Measurements from ENCODE around the gene WDR86.

The WDR86 gene

GRCh38 chr7:151390598-151391357 lies 19.1 kb downstream of the WDR86 start:
- DNase-seq (ENCODE audit: low spot score in 2 of 2) (no peak), ATAC-seq (ENCODE audit: low read depth) (no peak)
- Mint-ChIP-seq H3K4me3 (no peak overlapping the region), H3K4me1 (peaks cover 7% of the 10 kb centered on the region), H3K9me3 (no peaks in the 10 kb centered on the region), H3K36me3 (no peaks in the 10 kb centered on the region), H3K27ac (no peak overlapping the region), H3K27me3 (peaks cover 25% of the 10 kb centered on the region)

GRCh38 chr7:151389768-151390597 lies 19.9 kb downstream of the WDR86 start:
- Mint-ChIP-seq H3K36me3 (no peaks in the 10 kb centered on the region), H3K4me1 (peaks cover 7% of the 10 kb centered on the region), H3K27me3 (peaks cover 25% of the 10 kb centered on the region), H3K4me3 (no peak overlapping the region), H3K27ac (no peak overlapping the region), H3K9me3 (no peaks in the 10 kb centered on the region)
- DNase-seq (ENCODE audit: low spot score in 2 of 2) (no peak), ATAC-seq (ENCODE audit: low read depth) (no peak)

- H3K4me3 Mint-ChIP-seq = no peak overlapping the region
- ATAC-seq (ENCODE audit: low read depth) (no peak), DNase-seq (ENCODE audit: low spot score in 2 of 2) (no peak)
- H3K9me3 Mint-ChIP-seq = no peaks in the 10 kb centered on the region
- no peak overlapping the region for H3K27ac Mint-ChIP-seq
- H3K36me3 Mint-ChIP-seq = no peaks in the 10 kb centered on the region
- peaks cover 25% of the 10 kb centered on the region for H3K27me3 Mint-ChIP-seq
- peaks cover 7% of the 10 kb centered on the region for H3K4me1 Mint-ChIP-seq
Observed at GRCh38 chr7:151389096-151389767, 20.6 kb downstream of the WDR86 start.

DNA sequence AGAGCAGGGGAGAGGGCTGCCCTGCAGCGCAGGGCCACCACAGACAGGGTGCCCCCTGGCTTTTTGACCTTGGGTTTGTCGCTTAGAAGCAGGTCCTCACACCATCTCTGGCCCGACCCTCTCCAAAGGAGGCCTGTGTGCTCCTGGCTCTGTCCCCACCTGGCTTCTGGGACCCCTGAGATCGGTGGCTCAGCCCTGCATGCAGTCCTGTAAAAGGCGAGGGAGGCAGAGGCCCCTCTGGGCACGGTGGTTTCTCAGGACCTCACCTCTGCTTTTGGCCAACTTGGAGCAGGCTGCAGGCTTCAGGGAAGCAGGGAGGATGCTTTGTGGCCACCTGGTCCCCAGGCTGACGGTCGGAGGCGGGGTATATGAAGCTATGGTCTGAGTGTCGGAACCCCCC lies 21.4 kb downstream of the WDR86 start:
- no peak for DNase-seq (ENCODE audit: low spot score in 2 of 2)
- no peak overlapping the region for H3K27ac Mint-ChIP-seq
- H3K9me3 Mint-ChIP-seq = no peaks in the 10 kb centered on the region
- peaks cover 25% of the 10 kb centered on the region for H3K27me3 Mint-ChIP-seq
- H3K36me3 Mint-ChIP-seq = no peaks in the 10 kb centered on the region
- ATAC-seq (ENCODE audit: low read depth) = no peak
- H3K4me3 Mint-ChIP-seq = no peak overlapping the region
- H3K4me1 Mint-ChIP-seq = peaks cover 7% of the 10 kb centered on the region

GRCh38 chr7:151388007-151388297 lies 21.9 kb downstream of the WDR86 start:
- no peak for ATAC-seq (ENCODE audit: low read depth)
- peaks cover 7% of the 10 kb centered on the region for H3K4me1 Mint-ChIP-seq

GRCh38 chr7:151387161-151388006 lies 22.5 kb downstream of the WDR86 start:
- DNase-seq (ENCODE audit: low spot score in 2 of 2) (no peak), ATAC-seq (ENCODE audit: low read depth) (no peak)
- no peaks in the 10 kb centered on the region for H3K36me3 Mint-ChIP-seq
- H3K4me1 Mint-ChIP-seq = peaks cover 9% of the 10 kb centered on the region
- H3K9me3 Mint-ChIP-seq = no peaks in the 10 kb centered on the region
- H3K4me3 Mint-ChIP-seq = no peak overlapping the region
- no peak overlapping the region for H3K27ac Mint-ChIP-seq
- H3K27me3 Mint-ChIP-seq = peaks cover 20% of the 10 kb centered on the region

More at GRCh38 chr7:151388007-151388297, 21.9 kb downstream of the WDR86 start:
- Mint-ChIP-seq H3K27ac (no peak overlapping the region), H3K4me3 (no peak overlapping the region), H3K36me3 (no peaks in the 10 kb centered on the region), H3K27me3 (peaks cover 21% of the 10 kb centered on the region), H3K9me3 (no peaks in the 10 kb centered on the region)
- no peak for DNase-seq (ENCODE audit: low spot score in 2 of 2)

GRCh38 chr7:151386301-151387160 lies 23.3 kb downstream of the WDR86 start:
- DNase-seq (ENCODE audit: low spot score in 2 of 2) (no peak), ATAC-seq (ENCODE audit: low read depth) (no peak)
- H3K4me1 Mint-ChIP-seq = peaks cover 13% of the 10 kb centered on the region
- H3K36me3 Mint-ChIP-seq = no peaks in the 10 kb centered on the region
- no peak overlapping the region for H3K27ac Mint-ChIP-seq
- no peak overlapping the region for H3K4me3 Mint-ChIP-seq
- no peaks in the 10 kb centered on the region for H3K9me3 Mint-ChIP-seq
- peaks cover 24% of the 10 kb centered on the region for H3K27me3 Mint-ChIP-seq

GRCh38 chr7:151385626-151386300 lies 24.1 kb downstream of the WDR86 start:
- Mint-ChIP-seq H3K4me1 (peaks cover 17% of the 10 kb centered on the region), H3K27me3 (peaks cover 19% of the 10 kb centered on the region), H3K9me3 (no peaks in the 10 kb centered on the region), H3K27ac (no peak overlapping the region), H3K36me3 (no peaks in the 10 kb centered on the region), H3K4me3 (no peak overlapping the region)
- DNase-seq (ENCODE audit: low spot score in 2 of 2) (no peak), ATAC-seq (ENCODE audit: low read depth) (no peak)

DNA sequence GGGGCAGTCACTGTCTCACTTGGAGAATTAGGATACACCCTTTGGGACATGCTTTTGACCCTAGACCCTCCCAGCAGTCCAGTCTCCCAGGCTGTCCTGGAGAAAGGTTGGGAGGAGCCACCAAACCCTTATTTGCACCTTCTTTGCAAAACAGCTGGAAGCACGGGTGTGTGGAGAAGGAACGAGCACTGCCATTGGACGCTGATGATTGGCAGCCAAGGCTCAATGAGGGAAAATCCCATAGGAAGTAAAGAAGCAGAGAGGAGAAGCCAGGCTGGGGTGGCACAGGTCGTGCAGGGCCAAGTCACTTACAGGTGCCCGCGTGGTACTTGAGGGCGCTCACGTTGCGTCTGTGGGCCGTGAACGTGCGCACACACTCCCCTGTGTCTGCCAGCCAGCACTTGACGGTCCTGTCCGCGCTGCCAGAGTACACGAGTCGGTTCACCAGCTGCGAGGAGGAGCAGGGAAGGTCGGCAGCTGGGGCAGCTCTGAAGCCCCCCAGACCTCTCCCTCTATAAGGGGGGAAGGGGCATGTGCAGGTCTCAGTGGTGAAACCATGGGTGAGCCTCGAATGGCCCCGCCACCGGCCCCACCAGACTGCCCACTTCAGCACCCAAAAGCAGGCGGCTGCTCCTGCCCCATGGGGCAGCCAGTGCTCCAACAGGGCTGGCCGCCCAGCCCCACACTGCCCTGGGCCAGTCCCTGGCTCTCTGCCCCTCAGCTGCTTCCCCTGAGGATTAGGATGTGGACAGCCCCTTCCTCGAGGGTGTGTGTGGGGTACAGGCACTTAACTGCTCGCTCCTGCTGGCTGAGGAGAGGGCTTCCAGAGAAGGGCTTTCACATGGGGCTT lies 24.8 kb downstream of the WDR86 start:
- H3K4me1 Mint-ChIP-seq = peaks cover 14% of the 10 kb centered on the region

GRCh38 chr7:151384352-151384697 lies 25.5 kb downstream of the WDR86 start:
- no peaks in the 10 kb centered on the region for H3K9me3 Mint-ChIP-seq
- DNase-seq (ENCODE audit: low spot score in 2 of 2) = no peak
- peaks cover 8% of the 10 kb centered on the region for H3K27me3 Mint-ChIP-seq

More for the DNA sequence above, 24.8 kb downstream of the WDR86 start:
- H3K4me3 Mint-ChIP-seq = no peak overlapping the region
- no peak overlapping the region for H3K27ac Mint-ChIP-seq
- no peak for ATAC-seq (ENCODE audit: low read depth)
- H3K36me3 Mint-ChIP-seq = no peaks in the 10 kb centered on the region
- no peak for DNase-seq (ENCODE audit: low spot score in 2 of 2)
- no peaks in the 10 kb centered on the region for H3K9me3 Mint-ChIP-seq
- H3K27me3 Mint-ChIP-seq = peaks cover 14% of the 10 kb centered on the region

DNA sequence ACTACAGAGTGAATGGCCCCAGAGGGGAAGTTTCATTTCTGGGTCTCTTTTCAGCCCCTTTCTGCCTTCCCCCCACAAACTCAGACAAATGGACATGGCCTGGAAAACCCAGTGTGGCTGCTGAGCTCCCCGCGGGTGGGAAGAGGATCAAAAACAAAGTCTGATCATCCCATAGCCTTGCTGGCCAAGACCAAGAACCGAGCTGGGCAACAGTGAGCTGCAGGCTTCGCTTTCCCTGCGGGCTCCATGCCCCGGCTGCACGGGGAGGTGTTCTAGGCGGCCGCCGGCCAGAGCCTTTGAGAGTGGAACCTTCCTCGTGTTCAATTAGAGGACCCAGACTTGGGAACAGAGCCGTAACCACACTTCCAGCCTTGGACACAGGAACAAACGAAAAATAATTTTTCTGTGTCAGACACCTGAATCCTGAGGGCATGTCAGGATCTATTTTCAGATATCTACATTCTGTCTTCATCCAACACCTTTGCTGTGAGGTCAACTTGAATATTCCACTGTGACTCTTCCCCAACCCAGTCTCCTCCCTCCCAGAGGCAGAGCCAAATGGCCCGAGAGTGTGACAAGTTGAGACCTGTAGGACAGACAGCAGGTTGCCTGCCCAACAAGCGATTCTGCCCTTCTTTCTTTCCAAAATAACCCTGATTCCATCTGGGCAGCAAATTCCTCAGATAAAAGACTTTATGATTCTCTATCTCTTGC lies 26.0 kb downstream of the WDR86 start:
- H3K4me3 Mint-ChIP-seq = no peak overlapping the region
- H3K36me3 Mint-ChIP-seq = peaks cover 3% of the 10 kb centered on the region
- H3K9me3 Mint-ChIP-seq = no peaks in the 10 kb centered on the region
- DNase-seq (ENCODE audit: low spot score in 2 of 2) = no peak
- H3K4me1 Mint-ChIP-seq = peaks cover 11% of the 10 kb centered on the region
- H3K27ac Mint-ChIP-seq = peak overlapping the region; percentile 70
- no peak for ATAC-seq (ENCODE audit: low read depth)
- peaks cover 8% of the 10 kb centered on the region for H3K27me3 Mint-ChIP-seq

More at GRCh38 chr7:151384352-151384697, 25.5 kb downstream of the WDR86 start:
- no peak for ATAC-seq (ENCODE audit: low read depth)
- peak overlapping the region; percentile 70 for H3K27ac Mint-ChIP-seq
- no peaks in the 10 kb centered on the region for H3K36me3 Mint-ChIP-seq
- no peak overlapping the region for H3K4me3 Mint-ChIP-seq
- peaks cover 11% of the 10 kb centered on the region for H3K4me1 Mint-ChIP-seq
